ENCODE measurements around the gene PCGF1.

The PCGF1 gene

GRCh38 chr2:74515981-74516633 is 8.6 kb upstream of the PCGF1 start:
- H3K4me3 Mint-ChIP-seq = peak overlapping the region; percentile 72
- peaks cover 33% of the 10 kb centered on the region for H3K4me1 Mint-ChIP-seq (ENCODE audit: low read depth)
- H3K9me3 Mint-ChIP-seq = no peaks in the 10 kb centered on the region
- peaks cover 94% of the 10 kb centered on the region for H3K27me3 Mint-ChIP-seq
- H3K36me3 Mint-ChIP-seq (ENCODE audit: low read depth) = no peaks in the 10 kb centered on the region
- intact Hi-C loops (cut with micrococcal nuclease) = no loop called here
- no peak overlapping the region for H3K27ac Mint-ChIP-seq

GRCh38 chr2:74515271-74515980 is 7.9 kb upstream of the PCGF1 start:
- peaks cover 95% of the 10 kb centered on the region for H3K27me3 Mint-ChIP-seq
- intact Hi-C loops (cut with micrococcal nuclease) = no loop called here
- peaks cover 33% of the 10 kb centered on the region for H3K4me1 Mint-ChIP-seq (ENCODE audit: low read depth)
- H3K9me3 Mint-ChIP-seq = no peaks in the 10 kb centered on the region
- no peak overlapping the region for H3K27ac Mint-ChIP-seq
- no peaks in the 10 kb centered on the region for H3K36me3 Mint-ChIP-seq (ENCODE audit: low read depth)
- H3K4me3 Mint-ChIP-seq = peak overlapping the region; percentile 72

- intact Hi-C loops (cut with micrococcal nuclease) = no loop called here
- no peak within 1 kb of the TSS for H3K27ac Mint-ChIP-seq
- H3K27me3 Mint-ChIP-seq = peaks cover 95% of the 10 kb centered on the region
- peaks cover 33% of the 10 kb centered on the region for H3K4me1 Mint-ChIP-seq (ENCODE audit: low read depth)
- peak within 1 kb of the TSS; percentile 72 for H3K4me3 Mint-ChIP-seq
- H3K9me3 Mint-ChIP-seq = no peaks in the 10 kb centered on the region
- no peaks in the 10 kb centered on the region for H3K36me3 Mint-ChIP-seq (ENCODE audit: low read depth)
Measured at GRCh38 chr2:74514368-74515270, 7.1 kb upstream of the PCGF1 start, which contains the start of gene TLX2. Gene TLX2 (plus strand): TSS chr2:74514450. CDS start chr2:74514807, 357 bp downstream.

- H3K36me3 Mint-ChIP-seq (ENCODE audit: low read depth) = no peaks in the 10 kb centered on the region
- H3K4me1 Mint-ChIP-seq (ENCODE audit: low read depth) = peaks cover 33% of the 10 kb centered on the region
- no peak overlapping the region for H3K4me3 Mint-ChIP-seq
- intact Hi-C loops (cut with micrococcal nuclease) = no loop called here
- peaks cover 90% of the 10 kb centered on the region for H3K27me3 Mint-ChIP-seq
- H3K9me3 Mint-ChIP-seq = no peaks in the 10 kb centered on the region
- no peak overlapping the region for H3K27ac Mint-ChIP-seq
Measured at GRCh38 chr2:74513605-74514367, 6.3 kb upstream of the PCGF1 start.

DNA sequence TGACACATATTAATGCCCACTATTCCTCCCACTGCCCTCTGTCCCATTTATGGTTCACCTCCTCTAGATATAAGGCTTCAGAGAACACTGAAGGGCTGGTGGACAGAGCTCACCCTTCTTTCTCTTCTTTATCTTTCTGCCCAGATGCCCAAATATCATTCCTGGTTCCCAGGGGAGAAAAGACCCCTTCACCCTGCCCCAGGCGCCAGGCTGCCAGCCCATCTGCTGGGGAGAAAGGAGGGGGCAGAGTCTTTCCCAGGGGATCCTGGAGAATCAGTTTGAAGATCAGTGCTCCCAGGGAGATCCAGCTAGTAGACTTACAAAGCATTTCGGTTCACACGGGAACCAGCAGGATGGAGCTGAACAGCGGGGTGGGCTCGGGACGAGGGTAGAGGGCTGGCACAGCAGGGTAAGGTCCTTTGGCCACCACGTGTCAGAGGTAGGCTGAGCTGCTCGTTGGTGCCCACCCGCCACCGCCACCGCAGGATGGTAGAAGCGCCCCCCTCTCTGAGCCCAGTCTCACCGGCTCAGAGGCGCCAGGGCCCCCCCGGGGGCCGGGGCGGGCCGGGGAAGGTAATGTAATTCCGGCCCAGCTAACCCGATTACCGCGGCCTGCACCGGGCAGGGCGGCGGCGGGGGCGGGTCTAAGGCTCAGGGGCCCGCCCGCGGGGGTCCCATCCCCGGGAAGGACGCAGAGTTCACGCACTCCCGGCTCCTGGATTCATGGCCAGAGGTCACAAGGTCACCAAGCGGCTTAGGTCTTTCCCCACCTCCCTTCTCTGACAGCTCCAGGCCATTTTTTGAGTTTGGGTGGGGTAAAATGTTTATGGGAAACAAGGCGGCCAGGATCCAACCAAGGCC is 5.5 kb upstream of the PCGF1 start:
- H3K9me3 Mint-ChIP-seq = no peaks in the 10 kb centered on the region
- peaks cover 40% of the 10 kb centered on the region for H3K4me1 Mint-ChIP-seq (ENCODE audit: low read depth)
- peaks cover under 1% of the 10 kb centered on the region for H3K36me3 Mint-ChIP-seq (ENCODE audit: low read depth)
- no peak overlapping the region for H3K27ac Mint-ChIP-seq
- H3K4me3 Mint-ChIP-seq = no peak overlapping the region
- intact Hi-C loops (cut with micrococcal nuclease) = no loop called here
- H3K27me3 Mint-ChIP-seq = peaks cover 90% of the 10 kb centered on the region

- H3K4me3 Mint-ChIP-seq = no peak overlapping the region
- H3K27me3 Mint-ChIP-seq = peaks cover 75% of the 10 kb centered on the region
- H3K36me3 Mint-ChIP-seq (ENCODE audit: low read depth) = peaks cover 17% of the 10 kb centered on the region
- no peaks in the 10 kb centered on the region for H3K9me3 Mint-ChIP-seq
- H3K4me1 Mint-ChIP-seq (ENCODE audit: low read depth) = peaks cover 36% of the 10 kb centered on the region
- intact Hi-C loops (cut with micrococcal nuclease) = no loop called here
- H3K27ac Mint-ChIP-seq = no peak overlapping the region
Measured at GRCh38 chr2:74511104-74511989, 3.9 kb upstream of the PCGF1 start.

DNA sequence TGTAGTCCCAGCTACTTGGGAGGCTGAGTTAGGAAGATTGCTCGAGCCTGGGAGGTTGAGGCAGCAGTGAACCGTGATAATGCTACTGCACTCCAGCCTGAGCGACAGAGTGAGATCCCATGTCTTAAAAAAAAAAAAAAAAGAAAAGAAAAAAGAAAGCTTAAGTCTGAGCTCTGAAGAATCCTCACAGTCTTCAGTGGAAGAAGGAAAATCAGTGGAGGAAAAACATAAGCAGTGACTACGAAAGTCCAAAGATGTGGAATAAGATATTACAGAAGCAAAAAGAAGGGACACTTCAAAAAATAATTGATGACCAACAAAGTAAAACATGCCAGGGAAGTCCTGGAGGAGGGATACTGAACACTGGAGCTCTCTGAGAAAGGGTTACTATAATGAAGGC is 2.8 kb upstream of the PCGF1 start:
- intact Hi-C loops (cut with micrococcal nuclease) = no loop called here
- H3K36me3 Mint-ChIP-seq (ENCODE audit: low read depth) = peaks cover 26% of the 10 kb centered on the region
- no peaks in the 10 kb centered on the region for H3K9me3 Mint-ChIP-seq
- no peak overlapping the region for H3K27ac Mint-ChIP-seq
- H3K27me3 Mint-ChIP-seq = peaks cover 66% of the 10 kb centered on the region
- H3K4me3 Mint-ChIP-seq = no peak overlapping the region
- peaks cover 36% of the 10 kb centered on the region for H3K4me1 Mint-ChIP-seq (ENCODE audit: low read depth)

GRCh38 chr2:74507926-74508520 is 528 bp upstream of the PCGF1 start:
- H3K27ac Mint-ChIP-seq = peak overlapping the region; percentile 95
- H3K27me3 Mint-ChIP-seq = peaks cover 47% of the 10 kb centered on the region
- H3K4me1 Mint-ChIP-seq (ENCODE audit: low read depth) = peaks cover 50% of the 10 kb centered on the region
- peaks cover 49% of the 10 kb centered on the region for H3K36me3 Mint-ChIP-seq (ENCODE audit: low read depth)
- intact Hi-C loops (cut with micrococcal nuclease) = loop anchor here (1.0 to 2.0 kb wide), 2 partner anchors 21 to 53 kb away; partner anchors contain the start of genes AUP1, HTRA2 and INO80B
- H3K9me3 Mint-ChIP-seq = no peaks in the 10 kb centered on the region
- H3K4me3 Mint-ChIP-seq = peak overlapping the region; percentile 89

GRCh38 chr2:74505448-74506246 is 1.8 kb downstream of the PCGF1 start:
- Mint-ChIP-seq H3K4me1 (ENCODE audit: low read depth) (peaks cover 67% of the 10 kb centered on the region), H3K27me3 (peaks cover 42% of the 10 kb centered on the region), H3K27ac (peak overlapping the region; percentile 94), H3K9me3 (no peaks in the 10 kb centered on the region), H3K4me3 (peak overlapping the region; percentile 31), H3K36me3 (ENCODE audit: low read depth) (peaks cover 55% of the 10 kb centered on the region)
- intact Hi-C loops (cut with micrococcal nuclease) = loop anchor here (2.0 kb wide), 1 partner anchor 51 kb away; the partner anchor contains the start of gene INO80B

- H3K9me3 Mint-ChIP-seq = no peaks in the 10 kb centered on the region
- intact Hi-C loops (cut with micrococcal nuclease) = no loop called here
- peaks cover 55% of the 10 kb centered on the region for H3K36me3 Mint-ChIP-seq (ENCODE audit: low read depth)
- H3K27me3 Mint-ChIP-seq = peaks cover 42% of the 10 kb centered on the region
- peaks cover 73% of the 10 kb centered on the region for H3K4me1 Mint-ChIP-seq (ENCODE audit: low read depth)
- peak overlapping the region; percentile 94 for H3K27ac Mint-ChIP-seq
- peak overlapping the region; percentile 87 for H3K4me3 Mint-ChIP-seq
Measured at GRCh38 chr2:74504591-74504990, 2.9 kb downstream of the PCGF1 start.

Data from dendritic cell treated with granulocyte-macrophage colony-stimulating factor and Interleukin-4, amounts not matched to agents 40 ng/mL and 50 ng/mL, for 4 days (primary cell).